ENCODE results near the gene KLHL25. TPM values are rescaled to one million over a fixed set of nuclear protein-coding genes. Genes with fewer than 3 reads are reported as not detected.

The KLHL25 gene
- total RNA-seq, 2 experiments from 2014 or later, result 5.3 to 5.7 TPM

GRCh38 chr15:85754989-85755388, 39.7 kb downstream of the KLHL25 start:
- Mint-ChIP-seq H3K4me3 (no peak overlapping the region), H3K27ac (no peak overlapping the region), H3K4me1 (ENCODE audit: low read depth) (peaks cover 6% of the 10 kb centered on the region), H3K36me3 (no peaks in the 10 kb centered on the region), H3K9me3 (no peaks in the 10 kb centered on the region), H3K27me3 (no peaks in the 10 kb centered on the region)
- intact Hi-C loops (cut with micrococcal nuclease), result no loop called here
- DNase-seq, result no peak
- ChIA-PET CTCF (interaction anchor here (1.3 kb wide), 1 partner anchor 12 kb away, joined by 3 read pairs; no protein-coding TSS in a partner anchor), POLR2A (interaction anchor here (0.9 kb wide), 1 partner anchor 11 kb away, joined by 3 read pairs; no protein-coding TSS in a partner anchor)

- H3K4me1 Mint-ChIP-seq (ENCODE audit: low read depth), result peaks cover 6% of the 10 kb centered on the region
- intact Hi-C loops (cut with micrococcal nuclease), result no loop called here
- H3K36me3 Mint-ChIP-seq, result peaks cover 4% of the 10 kb centered on the region
- H3K9me3 Mint-ChIP-seq, result no peaks in the 10 kb centered on the region
- no peak for DNase-seq
- H3K27me3 Mint-ChIP-seq, result no peaks in the 10 kb centered on the region
- ChIA-PET CTCF (no interaction called here), POLR2A (no interaction called here)
- H3K27ac Mint-ChIP-seq, result no peak overlapping the region
- no peak overlapping the region for H3K4me3 Mint-ChIP-seq
Observed at GRCh38 chr15:85753791-85754452, 40.8 kb downstream of the KLHL25 start.

GRCh38 chr15:85753261-85753660, 41.5 kb downstream of the KLHL25 start:
- POLR2A ChIA-PET, result no interaction called here
- Mint-ChIP-seq H3K4me1 (ENCODE audit: low read depth) (peaks cover 6% of the 10 kb centered on the region), H3K27me3 (no peaks in the 10 kb centered on the region), H3K9me3 (no peaks in the 10 kb centered on the region), H3K36me3 (peaks cover 4% of the 10 kb centered on the region), H3K4me3 (no peak overlapping the region), H3K27ac (no peak overlapping the region)
- intact Hi-C loops (cut with micrococcal nuclease), result no loop called here
- CTCF ChIA-PET, result no interaction called here
- DNase-seq, result no peak

- H3K36me3 Mint-ChIP-seq, result peaks cover 8% of the 10 kb centered on the region
- H3K9me3 Mint-ChIP-seq, result no peaks in the 10 kb centered on the region
- H3K4me3 Mint-ChIP-seq, result no peak overlapping the region
- no peaks in the 10 kb centered on the region for H3K27me3 Mint-ChIP-seq
- POLR2A ChIA-PET, result no interaction called here
- no peak for DNase-seq
- CTCF ChIA-PET, result no interaction called here
- H3K4me1 Mint-ChIP-seq (ENCODE audit: low read depth), result peaks cover 9% of the 10 kb centered on the region
- intact Hi-C loops (cut with micrococcal nuclease), result no loop called here
- H3K27ac Mint-ChIP-seq, result peak overlapping the region; percentile 60
Observed at GRCh38 chr15:85752491-85752961, 42.2 kb downstream of the KLHL25 start.

GRCh38 chr15:85752124-85752475, 42.6 kb downstream of the KLHL25 start:
- Mint-ChIP-seq H3K27ac (peak overlapping the region; percentile 28), H3K36me3 (peaks cover 11% of the 10 kb centered on the region), H3K9me3 (no peaks in the 10 kb centered on the region), H3K4me3 (no peak overlapping the region), H3K4me1 (ENCODE audit: low read depth) (peaks cover 14% of the 10 kb centered on the region), H3K27me3 (no peaks in the 10 kb centered on the region)
- intact Hi-C loops (cut with micrococcal nuclease), result no loop called here
- CTCF ChIA-PET, result no interaction called here
- POLR2A ChIA-PET, result no interaction called here
- no peak for DNase-seq

GRCh38 chr15:85751291-85752123, 43.2 kb downstream of the KLHL25 start:
- Mint-ChIP-seq H3K27me3 (no peaks in the 10 kb centered on the region), H3K27ac (peak overlapping the region; percentile 42), H3K36me3 (peaks cover 17% of the 10 kb centered on the region), H3K4me1 (ENCODE audit: low read depth) (peaks cover 18% of the 10 kb centered on the region), H3K4me3 (no peak overlapping the region), H3K9me3 (no peaks in the 10 kb centered on the region)
- ChIA-PET POLR2A (no interaction called here), CTCF (no interaction called here)
- intact Hi-C loops (cut with micrococcal nuclease), result no loop called here
- DNase-seq, result peak; percentile 10

- Mint-ChIP-seq H3K27me3 (no peaks in the 10 kb centered on the region), H3K4me3 (no peak overlapping the region), H3K4me1 (ENCODE audit: low read depth) (peaks cover 18% of the 10 kb centered on the region), H3K36me3 (peaks cover 25% of the 10 kb centered on the region), H3K27ac (peak overlapping the region; percentile 38), H3K9me3 (no peaks in the 10 kb centered on the region)
- ChIA-PET POLR2A (interaction anchor here (0.9 kb wide), 1 partner anchor 10 kb away, joined by 3 read pairs; no protein-coding TSS in a partner anchor), CTCF (interaction anchor here (1.0 kb wide), 1 partner anchor 454 kb away, joined by 3 read pairs; no protein-coding TSS in a partner anchor)
- intact Hi-C loops (cut with micrococcal nuclease), result no loop called here
- peak; percentile 8 for DNase-seq
Observed at GRCh38 chr15:85750319-85751290, 44.1 kb downstream of the KLHL25 start.

GRCh38 chr15:85749261-85750151, 45.2 kb downstream of the KLHL25 start:
- Mint-ChIP-seq H3K27me3 (no peaks in the 10 kb centered on the region), H3K4me1 (ENCODE audit: low read depth) (peaks cover 18% of the 10 kb centered on the region), H3K36me3 (peaks cover 30% of the 10 kb centered on the region), H3K27ac (peak overlapping the region; percentile 11), H3K9me3 (no peaks in the 10 kb centered on the region), H3K4me3 (no peak overlapping the region)
- peak; percentile 8 for DNase-seq
- intact Hi-C loops (cut with micrococcal nuclease), result no loop called here
- ChIA-PET CTCF (interaction anchor here (1.0 kb wide), 2 partner anchors 49 to 453 kb away, joined by 3 read pairs; no protein-coding TSS in a partner anchor), POLR2A (interaction anchor here (0.6 to 0.9 kb wide), 2 partner anchors 11 to 1072 kb away, joined by 3 to 4 read pairs; no protein-coding TSS in a partner anchor)

GRCh38 chr15:85748729-85749128, 46.0 kb downstream of the KLHL25 start:
- intact Hi-C loops (cut with micrococcal nuclease), result no loop called here
- H3K27ac Mint-ChIP-seq, result no peak overlapping the region
- peak; percentile 9 for DNase-seq
- no peak overlapping the region for H3K4me3 Mint-ChIP-seq
- no peaks in the 10 kb centered on the region for H3K27me3 Mint-ChIP-seq
- H3K4me1 Mint-ChIP-seq (ENCODE audit: low read depth), result peaks cover 18% of the 10 kb centered on the region
- peaks cover 37% of the 10 kb centered on the region for H3K36me3 Mint-ChIP-seq
- H3K9me3 Mint-ChIP-seq, result no peaks in the 10 kb centered on the region
- POLR2A ChIA-PET, result no interaction called here
- CTCF ChIA-PET, result interaction anchor here (1.0 kb wide), 1 partner anchor 50 kb away, joined by 3 read pairs; no protein-coding TSS in a partner anchor

- CTCF ChIA-PET, result no interaction called here
- Mint-ChIP-seq H3K4me1 (ENCODE audit: low read depth) (peaks cover 18% of the 10 kb centered on the region), H3K4me3 (no peak overlapping the region), H3K27me3 (no peaks in the 10 kb centered on the region), H3K36me3 (peaks cover 42% of the 10 kb centered on the region), H3K9me3 (no peaks in the 10 kb centered on the region), H3K27ac (peak overlapping the region; percentile 51)
- DNase-seq, result peak; percentile 5
- POLR2A ChIA-PET, result no interaction called here
- intact Hi-C loops (cut with micrococcal nuclease), result no loop called here
Observed at GRCh38 chr15:85748176-85748575, 46.5 kb downstream of the KLHL25 start.

- CTCF ChIA-PET, result no interaction called here
- Mint-ChIP-seq H3K27ac (peak overlapping the region; percentile 62), H3K27me3 (no peaks in the 10 kb centered on the region), H3K4me3 (no peak overlapping the region), H3K4me1 (ENCODE audit: low read depth) (peaks cover 14% of the 10 kb centered on the region), H3K36me3 (peaks cover 50% of the 10 kb centered on the region), H3K9me3 (no peaks in the 10 kb centered on the region)
- intact Hi-C loops (cut with micrococcal nuclease), result no loop called here
- no peak for DNase-seq
- POLR2A ChIA-PET, result interaction anchor here (0.6 kb wide), 1 partner anchor 57 kb away, joined by 3 read pairs; no protein-coding TSS in a partner anchor
Observed at GRCh38 chr15:85746641-85747040, 48.1 kb downstream of the KLHL25 start.
